ENCODE measurements around the gene CHMP4A. TPM values are rescaled to one million over a fixed set of nuclear protein-coding genes. Genes with fewer than 3 reads are reported as not detected.

The CHMP4A gene
- total and polyA plus RNA-seq, 2 of the 13 experiments (the other 11 are each of a cell fraction or from before 2014, with no cell fraction given) = 83.6 to 113 TPM

DNA sequence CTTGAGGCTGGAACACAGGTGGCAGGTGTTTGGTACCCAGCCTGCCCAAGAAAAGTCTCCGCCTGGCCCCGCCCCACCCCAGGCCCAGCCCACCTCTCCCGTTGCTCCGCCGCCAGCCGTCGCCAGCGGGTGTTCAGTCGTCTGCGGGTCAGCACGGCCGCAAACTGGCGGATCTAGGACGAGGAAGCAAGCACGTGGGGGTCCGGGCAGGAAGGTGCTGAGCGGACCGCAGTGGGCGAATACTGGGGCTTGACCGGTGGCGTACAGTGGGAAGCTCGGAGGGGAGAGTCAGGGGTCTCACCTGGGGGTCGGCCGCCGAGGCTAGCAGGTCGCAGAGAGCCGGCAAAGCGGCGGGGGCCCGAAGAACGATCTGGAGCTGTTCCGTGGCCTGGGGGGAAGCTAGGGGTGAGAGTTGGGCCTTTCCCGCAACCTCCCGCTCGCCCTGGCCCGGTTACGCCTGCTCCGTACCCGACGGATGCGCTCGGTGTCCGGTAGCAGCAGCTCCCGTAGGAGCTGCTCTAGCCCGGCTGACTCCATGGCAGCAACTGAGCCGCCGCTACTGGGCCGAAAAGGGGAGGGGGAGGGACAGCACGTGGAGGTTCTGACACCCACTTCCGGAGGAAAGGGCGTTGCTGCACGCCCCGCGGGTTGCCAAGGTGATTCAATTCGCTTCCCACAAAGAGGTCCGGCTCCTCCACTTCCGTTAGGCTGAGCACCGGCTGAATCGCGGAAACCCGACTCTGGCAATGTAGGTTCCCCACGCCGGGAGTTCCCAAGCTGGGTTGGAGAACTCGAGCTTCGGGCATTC lies 24.8 kb downstream of the CHMP4A start, which contains the start of gene IPO4 (continued):
- TF ChIP-seq, protein P1, sequence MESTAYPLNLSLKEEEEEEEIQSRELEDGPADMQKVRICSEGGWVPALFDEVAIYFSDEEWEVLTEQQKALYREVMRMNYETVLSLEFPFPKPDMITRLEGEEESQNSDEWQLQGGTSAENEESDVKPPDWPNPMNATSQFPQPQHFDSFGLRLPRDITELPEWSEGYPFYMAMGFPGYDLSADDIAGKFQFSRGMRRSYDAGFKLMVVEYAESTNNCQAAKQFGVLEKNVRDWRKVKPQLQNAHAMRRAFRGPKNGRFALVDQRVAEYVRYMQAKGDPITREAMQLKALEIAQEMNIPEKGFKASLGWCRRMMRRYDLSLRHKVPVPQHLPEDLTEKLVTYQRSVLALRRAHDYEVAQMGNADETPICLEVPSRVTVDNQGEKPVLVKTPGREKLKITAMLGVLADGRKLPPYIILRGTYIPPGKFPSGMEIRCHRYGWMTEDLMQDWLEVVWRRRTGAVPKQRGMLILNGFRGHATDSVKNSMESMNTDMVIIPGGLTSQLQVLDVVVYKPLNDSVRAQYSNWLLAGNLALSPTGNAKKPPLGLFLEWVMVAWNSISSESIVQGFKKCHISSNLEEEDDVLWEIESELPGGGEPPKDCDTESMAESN (CRISPR knock-in tag; conservative IDR thresholded peaks at IDR 0.05) = peak; percentile 98
- TF ChIP-seq FOSL2 (CRISPR knock-in tag; IDR thresholded peaks at IDR 0.05) (peak; percentile 90), ZNF746 (CRISPR knock-in tag; IDR thresholded peaks at IDR 0.05) (no peak), RAD21 (CRISPR knock-in tag; IDR thresholded peaks at IDR 0.05) (peak; percentile 77), JUN (CRISPR knock-in tag; IDR thresholded peaks at IDR 0.05) (peak; percentile 34), CREB1 (IDR thresholded peaks at IDR 0.05) (peak; percentile 87), CREB1 (CRISPR knock-in tag; IDR thresholded peaks at IDR 0.05) (no peak), FOXA1 (IDR thresholded peaks at IDR 0.05) (no peak), FOXA1 (CRISPR knock-in tag; IDR thresholded peaks at IDR 0.05) (peak; percentile 76), CBFB (CRISPR knock-in tag; IDR thresholded peaks at IDR 0.05) (peak; percentile 99), SIN3B (IDR thresholded peaks at IDR 0.05; ENCODE audit: low read length) (peak; percentile 98), ZNF138 (CRISPR knock-in tag; IDR thresholded peaks at IDR 0.05; ENCODE audit: low read depth) (peak; percentile 98), HNRNPK (IDR thresholded peaks at IDR 0.05; ENCODE audit: low read depth, low read length, poor library complexity, severe bottlenecking) (no peak), NFE2L1 (CRISPR knock-in tag; IDR thresholded peaks at IDR 0.05; ENCODE audit: borderline replicate concordance) (no peak; the same call in 1 of the 2 replicates), NCOA1 (CRISPR knock-in tag; IDR thresholded peaks at IDR 0.05) (peak; percentile 96; the same call in 1 of the 2 replicates), ZNF296 (CRISPR knock-in tag; conservative IDR thresholded peaks at IDR 0.05) (no peak), PTBP1 (IDR thresholded peaks at IDR 0.05; ENCODE audit: low read depth, low read length, poor library complexity, severe bottlenecking) (peak; percentile 99), ZIK1 (CRISPR knock-in tag; IDR thresholded peaks at IDR 0.05; ENCODE audit: borderline replicate concordance, low read depth) (peak; percentile 93; the same call in 1 of the 2 replicates)
- TF ChIP-seq, protein P2, sequence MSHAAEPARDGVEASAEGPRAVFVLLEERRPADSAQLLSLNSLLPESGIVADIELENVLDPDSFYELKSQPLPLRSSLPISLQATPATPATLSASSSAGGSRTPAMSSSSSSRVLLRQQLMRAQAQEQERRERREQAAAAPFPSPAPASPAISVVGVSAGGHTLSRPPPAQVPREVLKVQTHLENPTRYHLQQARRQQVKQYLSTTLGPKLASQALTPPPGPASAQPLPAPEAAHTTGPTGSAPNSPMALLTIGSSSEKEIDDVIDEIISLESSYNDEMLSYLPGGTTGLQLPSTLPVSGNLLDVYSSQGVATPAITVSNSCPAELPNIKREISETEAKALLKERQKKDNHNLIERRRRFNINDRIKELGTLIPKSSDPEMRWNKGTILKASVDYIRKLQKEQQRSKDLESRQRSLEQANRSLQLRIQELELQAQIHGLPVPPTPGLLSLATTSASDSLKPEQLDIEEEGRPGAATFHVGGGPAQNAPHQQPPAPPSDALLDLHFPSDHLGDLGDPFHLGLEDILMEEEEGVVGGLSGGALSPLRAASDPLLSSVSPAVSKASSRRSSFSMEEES (CRISPR knock-in tag; IDR thresholded peaks at IDR 0.05) = peak; percentile 96
- TF ChIP-seq, protein P3, sequence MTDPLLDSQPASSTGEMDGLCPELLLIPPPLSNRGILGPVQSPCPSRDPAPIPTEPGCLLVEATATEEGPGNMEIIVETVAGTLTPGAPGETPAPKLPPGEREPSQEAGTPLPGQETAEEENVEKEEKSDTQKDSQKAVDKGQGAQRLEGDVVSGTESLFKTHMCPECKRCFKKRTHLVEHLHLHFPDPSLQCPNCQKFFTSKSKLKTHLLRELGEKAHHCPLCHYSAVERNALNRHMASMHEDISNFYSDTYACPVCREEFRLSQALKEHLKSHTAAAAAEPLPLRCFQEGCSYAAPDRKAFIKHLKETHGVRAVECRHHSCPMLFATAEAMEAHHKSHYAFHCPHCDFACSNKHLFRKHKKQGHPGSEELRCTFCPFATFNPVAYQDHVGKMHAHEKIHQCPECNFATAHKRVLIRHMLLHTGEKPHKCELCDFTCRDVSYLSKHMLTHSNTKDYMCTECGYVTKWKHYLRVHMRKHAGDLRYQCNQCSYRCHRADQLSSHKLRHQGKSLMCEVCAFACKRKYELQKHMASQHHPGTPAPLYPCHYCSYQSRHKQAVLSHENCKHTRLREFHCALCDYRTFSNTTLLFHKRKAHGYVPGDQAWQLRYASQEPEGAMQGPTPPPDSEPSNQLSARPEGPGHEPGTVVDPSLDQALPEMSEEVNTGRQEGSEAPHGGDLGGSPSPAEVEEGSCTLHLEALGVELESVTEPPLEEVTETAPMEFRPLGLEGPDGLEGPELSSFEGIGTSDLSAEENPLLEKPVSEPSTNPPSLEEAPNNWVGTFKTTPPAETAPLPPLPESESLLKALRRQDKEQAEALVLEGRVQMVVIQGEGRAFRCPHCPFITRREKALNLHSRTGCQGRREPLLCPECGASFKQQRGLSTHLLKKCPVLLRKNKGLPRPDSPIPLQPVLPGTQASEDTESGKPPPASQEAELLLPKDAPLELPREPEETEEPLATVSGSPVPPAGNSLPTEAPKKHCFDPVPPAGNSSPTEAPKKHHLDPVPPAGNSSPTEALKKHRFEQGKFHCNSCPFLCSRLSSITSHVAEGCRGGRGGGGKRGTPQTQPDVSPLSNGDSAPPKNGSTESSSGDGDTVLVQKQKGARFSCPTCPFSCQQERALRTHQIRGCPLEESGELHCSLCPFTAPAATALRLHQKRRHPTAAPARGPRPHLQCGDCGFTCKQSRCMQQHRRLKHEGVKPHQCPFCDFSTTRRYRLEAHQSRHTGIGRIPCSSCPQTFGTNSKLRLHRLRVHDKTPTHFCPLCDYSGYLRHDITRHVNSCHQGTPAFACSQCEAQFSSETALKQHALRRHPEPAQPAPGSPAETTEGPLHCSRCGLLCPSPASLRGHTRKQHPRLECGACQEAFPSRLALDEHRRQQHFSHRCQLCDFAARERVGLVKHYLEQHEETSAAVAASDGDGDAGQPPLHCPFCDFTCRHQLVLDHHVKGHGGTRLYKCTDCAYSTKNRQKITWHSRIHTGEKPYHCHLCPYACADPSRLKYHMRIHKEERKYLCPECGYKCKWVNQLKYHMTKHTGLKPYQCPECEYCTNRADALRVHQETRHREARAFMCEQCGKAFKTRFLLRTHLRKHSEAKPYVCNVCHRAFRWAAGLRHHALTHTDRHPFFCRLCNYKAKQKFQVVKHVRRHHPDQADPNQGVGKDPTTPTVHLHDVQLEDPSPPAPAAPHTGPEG (CRISPR knock-in tag; IDR thresholded peaks at IDR 0.05) = peak; percentile 92
- TF ChIP-seq, protein P4, sequence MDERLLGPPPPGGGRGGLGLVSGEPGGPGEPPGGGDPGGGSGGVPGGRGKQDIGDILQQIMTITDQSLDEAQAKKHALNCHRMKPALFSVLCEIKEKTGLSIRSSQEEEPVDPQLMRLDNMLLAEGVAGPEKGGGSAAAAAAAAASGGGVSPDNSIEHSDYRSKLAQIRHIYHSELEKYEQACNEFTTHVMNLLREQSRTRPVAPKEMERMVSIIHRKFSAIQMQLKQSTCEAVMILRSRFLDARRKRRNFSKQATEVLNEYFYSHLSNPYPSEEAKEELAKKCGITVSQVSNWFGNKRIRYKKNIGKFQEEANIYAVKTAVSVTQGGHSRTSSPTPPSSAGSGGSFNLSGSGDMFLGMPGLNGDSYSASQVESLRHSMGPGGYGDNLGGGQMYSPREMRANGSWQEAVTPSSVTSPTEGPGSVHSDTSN (CRISPR knock-in tag; IDR thresholded peaks at IDR 0.05) = peak; percentile 41

All from HepG2 (cell line).